ENCODE data around the gene NUAK2.

Gene NUAK2

GRCh38 chr1:205259324-205259832 is 62.2 kb downstream of the NUAK2 start:
- in situ Hi-C loops (cut with MboI; ENCODE audit: low sequenced_read_pairs) = no loop called here

GRCh38 chr1:205258719-205259118 is 62.8 kb downstream of the NUAK2 start:
- in situ Hi-C loops (cut with MboI; ENCODE audit: low sequenced_read_pairs) = no loop called here

GRCh38 chr1:205258261-205258691 is 63.3 kb downstream of the NUAK2 start:
- in situ Hi-C loops (cut with MboI; ENCODE audit: low sequenced_read_pairs) = no loop called here

- in situ Hi-C loops (cut with MboI; ENCODE audit: low sequenced_read_pairs) = no loop called here
These were observed 63.8 kb downstream of the NUAK2 start for GRCh38 chr1:205257735-205258134.

- in situ Hi-C loops (cut with MboI; ENCODE audit: low sequenced_read_pairs) = no loop called here
These were observed 64.5 kb downstream of the NUAK2 start for GRCh38 chr1:205256951-205257625.

- in situ Hi-C loops (cut with MboI; ENCODE audit: low sequenced_read_pairs) = no loop called here
These were observed 65.4 kb downstream of the NUAK2 start for GRCh38 chr1:205255941-205256780.
